HG02943 (cell line): ENCODE data around the gene EZH1.

ENCODE experiments used
- ATAC-seq: cut with Tn5 transposase; IDR thresholded peaks from one replicate; pipeline ENCODE4 v1.9.1; 2021; ENCODE audit warnings: mild to moderate bottlenecking, low read depth, moderate library complexity; ENCODE audit not compliant: unreplicated experiment

Gene EZH1

GRCh38 chr17:42744806-42745617, at the start of gene EZH1:
Gene EZH1, minus strand, starts transcription at chr17:42745040. Its CDS starts 16,099 bp downstream, at chr17:42728941.
- no peak for ATAC-seq

DNA sequence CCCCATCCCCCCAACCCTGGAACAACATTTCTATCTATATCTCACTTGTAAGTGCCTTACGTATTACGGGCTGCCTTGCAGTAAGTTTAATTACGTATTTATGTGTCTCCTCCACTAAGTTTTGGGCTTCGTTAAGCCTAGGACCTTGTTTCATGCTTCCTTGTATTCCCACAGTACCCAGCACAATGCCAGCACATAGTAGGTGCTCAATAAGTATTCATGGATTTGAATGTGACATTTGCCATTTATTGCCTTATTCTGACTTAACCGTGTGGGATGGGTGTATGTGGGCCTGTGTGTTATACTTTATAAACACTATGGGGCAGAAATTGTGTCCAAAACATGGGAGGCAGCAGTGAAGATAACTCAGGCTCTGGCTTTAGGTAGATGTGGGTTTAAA, 47.7 kb upstream of the EZH1 start:
- no peak for ATAC-seq

DNA sequence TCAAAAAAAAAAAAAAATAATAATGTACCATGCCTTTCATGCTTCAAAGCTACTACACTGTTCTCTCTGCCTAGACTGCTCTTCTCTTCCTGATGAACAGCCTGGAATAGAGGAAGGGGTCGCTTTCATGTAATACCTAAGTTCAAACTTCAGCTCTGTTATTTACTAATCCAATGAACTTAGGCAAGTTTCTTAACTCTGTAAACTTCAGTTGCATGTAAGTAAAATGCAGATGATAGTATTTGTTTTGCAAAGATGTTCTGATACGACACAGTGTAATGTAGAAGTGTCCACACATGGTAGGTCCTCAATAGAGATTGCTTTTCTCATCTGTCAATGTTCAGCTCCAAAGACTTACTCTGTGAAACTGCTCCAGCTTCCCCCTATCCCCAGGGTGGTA, 47.1 kb upstream of the EZH1 start:
- no peak for ATAC-seq

DNA sequence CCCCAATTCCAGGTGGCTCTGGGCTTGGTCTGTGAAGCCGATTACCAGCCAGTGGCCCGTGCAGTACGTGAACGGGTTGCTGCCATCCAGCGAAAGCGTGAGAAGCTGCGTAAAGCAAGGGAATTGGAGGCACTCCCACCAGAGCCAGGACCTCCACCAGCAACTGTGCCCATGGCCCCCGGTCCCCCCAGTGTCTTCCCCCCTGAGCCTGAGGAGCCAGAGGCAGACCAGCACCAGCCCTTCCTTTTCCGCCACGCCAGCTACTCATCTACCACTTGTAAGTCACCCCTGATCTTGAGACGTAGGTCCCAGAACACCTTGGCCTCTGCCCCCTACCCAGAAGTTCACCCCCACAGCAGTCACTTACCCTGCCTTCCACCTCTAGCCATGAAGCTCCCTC, 42.4 kb upstream of the EZH1 start:
- ATAC-seq, result no peak

DNA sequence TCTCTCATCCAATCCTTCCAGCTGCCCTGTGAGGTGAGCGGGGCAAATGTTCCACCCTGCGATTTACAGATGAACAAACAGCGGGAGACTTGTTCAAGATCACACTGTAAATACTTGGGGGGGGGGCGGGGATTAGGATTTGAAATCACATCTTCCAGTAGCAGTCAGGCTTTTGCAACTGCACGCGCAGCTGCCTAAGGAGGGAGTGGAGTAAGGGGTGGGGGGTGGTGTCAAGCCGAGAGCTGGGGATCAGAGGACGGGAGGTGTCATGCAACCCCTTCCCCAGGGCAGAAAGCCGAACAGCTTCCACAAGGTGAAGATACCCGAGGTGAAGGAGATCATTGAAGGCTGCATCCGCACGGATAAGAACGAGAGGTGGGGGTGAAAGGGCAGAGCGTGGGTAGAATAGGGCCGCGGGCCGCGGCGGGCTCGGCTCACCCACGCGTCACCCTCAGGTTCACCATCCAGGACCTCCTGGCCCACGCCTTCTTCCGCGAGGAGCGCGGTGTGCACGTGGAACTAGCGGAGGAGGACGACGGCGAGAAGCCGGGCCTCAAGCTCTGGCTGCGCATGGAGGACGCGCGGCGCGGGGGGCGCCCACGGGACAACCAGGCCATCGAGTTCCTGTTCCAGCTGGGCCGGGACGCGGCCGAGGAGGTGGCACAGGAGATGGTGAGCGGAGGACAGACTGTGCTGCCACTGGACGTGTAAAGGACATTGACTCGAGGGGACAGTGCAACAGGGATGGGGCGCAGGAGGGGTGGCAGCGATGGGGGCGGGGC, 40.2 kb upstream of the EZH1 start:
- ATAC-seq, result no peak

- no peak for ATAC-seq
Observed at GRCh38 chr17:42784409-42784808, 39.6 kb upstream of the EZH1 start.

DNA sequence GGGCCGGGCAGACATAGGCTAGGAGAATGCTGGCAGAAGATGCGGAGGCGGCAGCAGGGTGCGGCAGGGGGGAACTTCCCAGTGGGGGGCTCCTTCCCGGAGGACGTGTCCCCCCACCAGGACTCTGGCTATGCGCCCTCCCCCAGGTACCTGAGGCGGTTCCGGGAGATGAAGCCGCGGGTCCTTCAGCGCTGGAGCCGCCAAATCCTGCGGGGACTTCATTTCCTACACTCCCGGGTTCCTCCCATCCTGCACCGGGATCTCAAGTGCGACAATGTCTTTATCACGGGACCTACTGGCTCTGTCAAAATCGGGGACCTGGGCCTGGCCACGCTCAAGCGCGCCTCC, 38.9 kb upstream of the EZH1 start:
- ATAC-seq, result no peak

DNA sequence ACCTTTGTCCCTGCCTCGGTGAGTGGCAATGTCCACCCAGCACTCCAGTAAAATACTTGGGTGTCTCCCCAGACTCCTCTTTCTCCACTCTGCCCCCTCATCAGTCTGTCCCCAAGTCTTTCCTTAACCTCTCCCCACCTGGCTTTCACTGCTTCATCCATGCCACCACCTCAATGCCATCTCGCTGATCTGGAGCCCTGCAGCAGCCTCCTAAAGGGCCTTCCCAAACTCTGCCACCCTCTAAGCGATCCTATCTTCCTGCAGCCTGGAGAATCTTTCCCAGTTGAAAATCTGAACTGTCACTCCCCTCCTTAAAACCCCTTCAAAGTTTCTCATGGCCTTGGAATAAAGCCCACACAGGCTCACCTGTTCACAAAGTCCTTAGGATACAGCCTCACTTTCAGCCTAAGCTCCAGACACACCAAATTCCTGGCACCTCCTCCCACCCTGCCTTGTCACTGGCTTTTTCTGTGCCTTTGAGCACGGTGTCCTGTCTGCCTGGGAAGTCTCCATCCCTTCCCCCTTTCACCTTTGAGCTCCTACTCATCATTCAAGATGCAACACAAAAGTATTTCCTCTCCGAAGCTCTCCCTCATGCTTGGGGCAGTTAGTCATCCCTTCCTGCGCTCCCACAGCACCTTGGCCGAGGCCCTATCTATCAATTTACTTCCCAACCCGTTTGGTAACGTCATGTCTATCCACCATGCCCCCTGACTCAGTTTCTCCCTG, 38.4 kb upstream of the EZH1 start:
- ATAC-seq, result no peak

DNA sequence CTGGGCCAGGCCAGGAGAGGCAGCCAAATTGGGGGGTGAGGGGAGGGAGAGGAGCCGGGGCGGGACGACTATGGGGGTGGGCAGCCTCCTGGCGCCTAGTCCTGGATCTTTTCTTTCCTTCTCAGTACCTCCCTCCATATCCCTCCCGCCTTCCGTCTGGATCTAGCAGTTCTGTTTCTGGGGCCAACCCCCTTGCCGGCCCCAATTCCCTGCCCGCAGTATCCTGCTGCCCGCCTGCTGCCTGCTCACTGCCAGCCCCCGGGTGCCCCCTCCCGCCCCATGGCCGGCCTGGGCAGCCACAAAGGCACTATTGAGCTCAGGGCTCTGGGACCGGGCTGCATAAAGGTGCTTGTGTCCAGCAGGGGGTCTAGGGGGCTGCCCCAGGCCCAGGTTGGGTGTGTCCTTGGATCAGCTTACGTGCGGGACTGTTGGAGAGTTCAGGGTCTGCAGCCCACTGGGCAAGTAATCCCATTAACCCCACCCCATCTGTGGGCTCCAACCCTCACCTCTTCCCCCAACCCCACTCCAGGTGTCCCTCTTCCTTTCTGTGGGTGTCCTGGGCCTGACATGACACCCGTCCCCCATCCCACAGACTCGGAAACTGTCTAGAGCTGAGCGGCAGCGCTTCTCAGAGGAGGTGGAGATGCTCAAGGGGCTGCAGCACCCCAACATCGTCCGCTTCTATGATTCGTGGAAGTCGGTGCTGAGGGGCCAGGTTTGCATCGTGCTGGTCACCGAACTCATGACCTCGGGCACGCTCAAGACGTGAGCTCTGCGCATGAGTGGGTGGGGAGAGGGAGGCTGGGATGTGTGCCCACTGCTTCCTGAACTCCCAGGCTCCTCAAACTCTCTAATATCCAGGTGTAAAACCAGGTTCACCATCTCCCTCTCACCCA, 37.6 kb upstream of the EZH1 start:
- no peak for ATAC-seq

- ATAC-seq, result no peak
Observed at GRCh38 chr17:42781639-42782165, 36.9 kb upstream of the EZH1 start.

- no peak for ATAC-seq
Observed at GRCh38 chr17:42780851-42781638, 36.2 kb upstream of the EZH1 start.

GRCh38 chr17:42779936-42780850, 35.4 kb upstream of the EZH1 start, which contains the start of gene WNK4:
Gene WNK4, plus strand, starts transcription at chr17:42780610. Its CDS starts 89 bp downstream, at chr17:42780699.
- no peak for ATAC-seq

- no peak for ATAC-seq
Observed at GRCh38 chr17:42779304-42779935, 34.6 kb upstream of the EZH1 start.

- no peak for ATAC-seq
Observed at GRCh38 chr17:42778570-42778969, 33.7 kb upstream of the EZH1 start.

DNA sequence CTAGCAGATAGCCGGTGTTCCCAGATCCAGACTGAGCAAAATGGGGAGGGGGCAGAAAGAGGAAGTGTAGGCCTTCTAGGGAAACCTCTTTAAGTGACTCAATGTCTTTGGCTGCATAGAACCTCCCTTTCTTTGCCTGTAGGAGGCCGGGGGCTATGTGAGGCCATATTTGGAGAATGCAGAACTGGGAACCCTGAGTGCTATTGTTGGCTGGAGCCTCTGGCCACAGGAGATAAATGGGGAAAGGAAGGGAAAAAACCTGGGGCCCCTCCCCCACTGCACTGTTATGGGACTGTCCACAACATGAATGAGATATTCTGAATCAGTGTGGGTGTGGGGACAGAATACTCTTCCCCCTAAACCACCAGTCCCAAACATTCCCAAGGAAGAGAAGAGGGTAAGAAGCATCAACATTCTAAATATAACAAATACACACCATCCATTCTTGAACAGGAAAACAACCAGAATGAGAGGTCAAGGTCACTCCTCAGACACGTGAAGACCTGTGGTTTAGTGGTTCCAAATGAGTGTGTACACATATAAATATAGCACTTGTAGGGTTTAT, 30.8 kb upstream of the EZH1 start:
- ATAC-seq, result no peak

DNA sequence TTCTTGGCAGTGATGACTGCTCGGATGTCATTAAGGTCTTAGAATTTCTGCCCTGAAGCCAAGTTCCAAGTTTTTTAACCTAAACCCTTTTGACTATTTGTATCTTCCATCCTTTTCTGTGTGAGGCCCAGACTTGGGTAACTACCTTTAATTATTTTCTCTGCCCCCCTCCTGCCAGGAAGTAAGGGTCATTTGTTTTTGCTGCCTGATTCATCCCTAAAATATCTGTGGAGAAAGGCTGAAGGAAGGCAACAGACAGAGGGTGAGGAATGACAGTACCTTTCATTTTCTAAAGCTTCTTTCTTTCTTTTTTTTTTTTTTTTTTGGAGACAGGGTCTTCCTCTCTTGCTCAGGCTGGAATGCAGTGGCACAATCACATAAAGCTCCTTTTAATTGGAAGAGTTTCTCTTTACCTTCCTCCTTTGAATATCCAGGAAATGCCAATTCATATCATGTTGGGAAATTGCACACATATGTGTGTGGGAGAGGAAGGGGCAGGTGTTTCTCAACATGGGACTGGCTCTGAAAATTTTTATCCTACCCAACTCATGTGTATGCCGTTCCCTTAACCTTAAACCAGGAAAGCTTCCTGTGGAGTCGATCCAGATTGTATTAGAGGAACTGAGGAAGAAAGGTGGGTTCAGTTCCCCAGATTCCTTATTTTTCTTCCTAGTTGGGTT, 29.4 kb upstream of the EZH1 start:
- no peak for ATAC-seq
